NCI-H82 (cell line): Measurements from ENCODE around the gene VSTM4.

ENCODE experiments used
- DNase-seq: peaks from one replicate; lab custom pipeline; 2025; lab: John Stamatoyannopoulos, UW

Gene VSTM4

GRCh38 chr10:49091450-49092210, 23.7 kb downstream of the VSTM4 start:
- no peak for DNase-seq

- DNase-seq, result no peak
Observed at GRCh38 chr10:49090696-49091380, 24.5 kb downstream of the VSTM4 start.

DNA sequence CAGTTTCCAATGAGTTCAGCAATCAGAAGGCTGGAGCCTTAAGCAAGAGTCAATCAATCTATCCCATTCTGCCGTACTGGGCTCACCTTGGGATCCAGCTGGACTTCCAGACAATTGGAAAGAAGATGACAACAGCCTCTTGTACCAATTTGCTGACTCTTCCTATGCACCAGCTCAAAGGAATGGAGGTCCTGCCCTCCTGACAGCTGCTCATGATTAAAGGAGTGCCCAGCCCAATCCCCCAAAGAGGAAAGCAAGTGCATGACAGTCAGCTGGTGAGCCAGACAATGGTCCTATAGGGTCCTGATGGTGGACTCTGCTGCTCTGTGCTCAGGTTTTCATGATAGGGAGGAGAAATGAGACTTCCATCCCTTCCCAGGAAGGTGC, 25.1 kb downstream of the VSTM4 start:
- no peak for DNase-seq

DNA sequence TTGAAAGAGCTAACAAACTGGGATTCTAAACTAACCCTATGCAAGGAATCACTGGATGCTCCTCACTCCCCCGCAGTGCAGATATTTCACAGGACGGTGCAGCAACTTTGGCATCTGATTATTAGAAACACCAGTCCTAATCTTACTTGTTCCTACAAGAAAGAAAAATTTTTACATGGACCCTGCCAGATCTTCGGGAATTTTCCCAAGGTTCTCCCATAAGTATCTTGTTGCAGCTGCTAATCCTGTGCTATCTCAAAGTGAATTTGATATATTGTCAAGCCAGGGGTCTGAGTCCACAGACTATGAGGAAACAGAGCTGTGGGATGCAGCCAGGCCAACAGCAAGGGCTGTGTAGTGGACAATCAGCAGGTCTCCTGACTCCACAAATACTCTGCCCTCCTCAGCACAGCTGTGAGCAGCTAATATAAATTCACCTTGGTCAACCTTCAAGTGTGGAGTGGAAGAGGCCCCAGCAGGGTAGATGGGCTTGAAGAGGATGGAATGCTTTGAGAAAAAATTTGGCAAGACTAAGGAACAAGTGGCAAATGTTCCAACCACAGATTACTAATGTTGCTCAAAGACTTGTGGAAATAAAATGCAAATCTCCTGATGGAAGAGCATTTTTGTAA, 25.6 kb downstream of the VSTM4 start:
- DNase-seq, result no peak

GRCh38 chr10:49089152-49089551, 26.2 kb downstream of the VSTM4 start:
- DNase-seq, result no peak

GRCh38 chr10:49086889-49087288, 28.4 kb downstream of the VSTM4 start:
- DNase-seq, result no peak

DNA sequence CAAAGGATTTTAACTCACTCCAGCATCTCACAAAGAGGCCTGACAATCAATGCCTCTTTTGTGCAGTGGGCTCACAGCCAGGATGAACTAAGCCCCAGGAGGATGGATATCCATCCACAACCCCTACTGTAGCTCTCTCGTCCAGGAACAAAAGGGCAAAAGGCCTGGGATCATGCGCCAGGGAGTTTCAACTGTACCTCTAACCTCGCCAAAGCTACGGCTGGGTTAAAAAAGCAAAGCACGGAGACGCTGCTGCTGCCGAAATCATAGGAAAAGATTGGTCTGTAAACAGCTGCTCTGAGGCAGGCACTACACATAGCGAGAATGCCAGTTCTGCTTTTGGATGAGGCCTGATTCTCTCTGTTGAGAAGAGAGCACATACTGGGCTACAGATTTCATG, 32.1 kb downstream of the VSTM4 start:
- no peak for DNase-seq

DNA sequence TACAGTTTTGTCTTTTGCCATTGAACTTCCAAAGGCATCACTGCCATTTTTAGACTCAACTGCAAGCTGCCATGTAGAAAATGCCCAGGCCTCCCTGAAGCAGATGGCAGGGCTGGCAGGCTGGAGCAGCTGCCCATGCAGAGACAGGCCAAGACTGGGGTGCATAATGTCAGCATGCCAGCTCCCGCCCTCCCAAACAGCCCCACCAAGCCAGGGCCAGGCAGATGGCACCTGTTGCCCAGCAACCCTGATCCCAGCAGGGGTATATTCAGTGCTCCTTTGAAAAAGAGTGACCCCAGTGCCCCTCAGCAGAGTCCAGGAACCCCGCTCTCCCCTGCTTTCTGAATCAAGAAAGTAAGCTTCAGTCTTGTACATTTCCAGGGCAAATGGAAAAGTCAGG, 32.6 kb downstream of the VSTM4 start:
- no peak for DNase-seq

DNA sequence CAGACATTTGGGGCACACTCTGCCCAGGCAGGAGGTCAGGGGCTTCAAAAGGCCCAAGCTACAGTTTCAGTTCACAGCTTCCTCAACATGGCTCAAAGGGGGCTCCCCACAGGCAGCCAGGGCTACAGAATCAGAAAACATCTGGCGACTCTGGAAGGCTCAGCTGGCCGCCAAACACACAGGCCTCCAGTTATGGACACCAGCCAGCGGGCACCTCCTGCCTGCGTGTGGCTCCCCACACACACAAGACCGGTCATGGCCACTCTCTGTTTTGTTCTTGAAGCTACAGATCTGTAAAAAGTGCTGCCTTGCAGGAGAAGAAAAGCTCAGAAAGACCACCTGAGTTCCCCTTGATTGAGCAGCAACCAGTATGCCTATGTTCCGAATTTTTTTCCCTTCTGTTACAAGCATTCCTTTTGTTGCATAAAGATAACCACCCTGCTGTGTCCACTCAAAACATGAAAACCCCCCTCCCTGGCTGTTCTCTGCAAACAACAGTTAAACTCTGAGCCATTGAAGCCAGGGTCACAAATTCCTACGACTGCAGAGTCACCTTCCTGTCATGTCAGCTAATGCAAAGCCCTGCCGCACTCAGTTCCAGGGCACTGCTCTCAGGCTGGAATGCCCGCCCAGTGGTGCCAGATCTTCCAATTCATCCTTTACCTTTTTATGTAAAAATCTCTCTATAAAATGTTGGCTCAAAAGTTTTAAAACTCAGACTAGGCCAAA, 33.6 kb downstream of the VSTM4 start:
- no peak for DNase-seq

- DNase-seq, result no peak
Observed at GRCh38 chr10:49080965-49081364, 34.4 kb downstream of the VSTM4 start.

DNA sequence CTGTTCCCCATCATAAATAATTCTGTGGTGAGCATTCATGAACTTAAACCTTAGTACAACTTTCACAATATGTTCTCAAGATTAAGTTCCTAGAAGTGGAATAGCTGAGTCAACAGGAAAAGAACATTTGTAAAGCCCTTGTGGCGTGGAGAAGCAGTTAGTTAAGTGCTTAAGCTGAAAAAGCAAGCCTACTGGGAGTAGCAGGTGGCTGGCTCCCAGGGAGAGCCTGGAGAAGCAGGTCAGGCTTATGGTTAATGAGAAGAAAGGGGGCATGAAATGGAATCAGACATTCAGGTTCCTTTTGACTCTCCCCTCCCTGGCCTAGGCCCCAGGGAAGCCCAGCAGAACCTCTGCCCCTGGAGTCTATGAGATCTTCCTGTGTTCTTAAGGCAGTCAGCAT, 35.3 kb downstream of the VSTM4 start:
- DNase-seq, result no peak

- DNase-seq, result no peak
Observed at GRCh38 chr10:49079499-49079898, 35.8 kb downstream of the VSTM4 start.

GRCh38 chr10:49079072-49079471, 36.2 kb downstream of the VSTM4 start:
- no peak for DNase-seq

DNA sequence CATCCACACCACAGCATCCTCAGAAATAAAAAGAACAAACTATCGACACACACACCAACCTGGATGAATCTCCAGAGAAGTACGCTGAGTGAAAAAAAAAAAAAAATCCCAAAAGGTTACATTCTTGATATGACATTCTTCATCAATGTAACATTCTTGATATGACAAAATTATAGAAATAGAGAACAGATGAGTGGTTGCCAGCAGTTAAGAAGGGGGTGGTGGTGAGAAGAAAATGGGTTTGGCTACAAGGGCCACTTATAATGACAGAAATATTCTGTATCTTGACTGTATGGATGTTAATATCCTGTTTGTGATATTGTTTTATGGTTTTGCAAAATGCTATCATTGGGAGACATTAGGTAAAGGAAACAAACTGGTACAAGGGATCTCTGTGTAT, 36.9 kb downstream of the VSTM4 start:
- DNase-seq, result no peak

DNA sequence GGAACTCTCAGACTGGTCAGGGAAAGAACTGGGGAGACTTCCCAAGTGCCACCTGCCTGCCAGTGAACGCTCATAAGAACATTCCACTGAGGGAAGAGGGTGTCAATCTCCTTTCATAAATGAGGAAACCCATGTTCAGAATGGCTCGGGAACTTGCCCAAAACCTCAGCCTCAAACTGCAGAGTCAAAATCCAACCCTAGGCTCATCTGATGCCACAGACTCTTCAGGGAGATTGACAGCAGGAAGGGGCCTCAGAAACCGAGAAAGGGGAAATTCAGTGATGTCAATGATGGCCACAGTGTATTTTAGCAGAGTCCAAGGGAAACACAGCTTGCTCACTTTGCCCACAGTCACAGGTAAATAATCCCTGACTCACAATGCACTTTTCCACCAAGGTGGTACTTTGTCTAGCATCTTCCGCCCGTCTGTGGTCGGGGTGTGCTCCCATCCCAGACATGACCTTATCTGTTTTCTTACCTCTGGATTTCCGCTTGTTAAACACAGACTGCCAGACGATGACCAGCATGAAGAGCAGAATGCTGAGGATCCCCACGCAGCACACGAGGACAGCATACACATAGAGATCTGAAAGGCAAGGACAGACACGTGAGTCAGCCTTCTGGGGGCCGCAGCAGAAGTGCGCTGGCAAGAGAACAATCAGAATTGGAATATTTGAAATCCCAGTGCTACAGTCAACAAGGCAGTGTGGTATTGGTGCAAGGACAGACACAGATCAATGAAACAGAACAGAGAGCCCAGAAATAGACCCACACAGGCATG, 38.4 kb downstream of the VSTM4 start:
- DNase-seq, result no peak

DNA sequence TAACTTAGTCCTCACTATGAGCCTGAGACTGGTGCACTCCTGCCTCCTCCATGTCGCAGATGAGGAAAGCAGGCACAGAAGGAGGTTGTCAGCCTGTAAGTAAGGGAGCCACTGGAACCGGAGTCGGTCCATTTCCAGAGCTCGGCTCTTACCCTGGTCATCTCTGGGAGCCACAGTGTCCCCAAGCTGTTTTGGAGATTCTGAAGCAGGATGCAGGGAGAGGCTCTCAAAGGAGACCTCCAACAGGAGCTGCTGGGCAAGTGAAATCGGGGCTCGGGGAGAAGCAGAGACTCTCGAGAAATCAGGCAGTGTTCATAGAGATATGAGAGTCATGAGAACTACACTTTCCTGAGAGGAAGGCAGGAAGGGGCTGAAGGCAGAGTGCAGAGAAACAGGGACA, 39.0 kb downstream of the VSTM4 start:
- DNase-seq, result no peak

DNA sequence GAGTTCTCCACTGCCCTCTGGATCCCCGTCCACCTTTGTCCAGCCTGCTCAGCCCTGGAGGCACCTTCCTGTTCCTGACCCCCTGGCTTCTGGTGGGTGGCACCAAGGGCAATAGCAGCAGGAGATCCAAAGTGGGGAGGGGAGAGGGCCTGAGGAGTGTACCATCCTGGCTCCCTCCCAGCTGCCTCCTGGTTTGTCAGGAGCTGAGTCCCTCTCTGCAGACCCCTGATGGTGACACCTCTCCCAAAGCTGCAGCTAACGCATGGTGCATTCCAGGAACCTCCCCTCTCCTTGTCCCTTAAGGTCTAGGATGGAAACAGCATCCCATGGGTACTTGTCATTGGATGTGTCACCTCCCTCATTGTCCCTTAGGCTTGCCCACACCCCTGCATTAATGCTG, 39.6 kb downstream of the VSTM4 start:
- DNase-seq, result no peak

DNA sequence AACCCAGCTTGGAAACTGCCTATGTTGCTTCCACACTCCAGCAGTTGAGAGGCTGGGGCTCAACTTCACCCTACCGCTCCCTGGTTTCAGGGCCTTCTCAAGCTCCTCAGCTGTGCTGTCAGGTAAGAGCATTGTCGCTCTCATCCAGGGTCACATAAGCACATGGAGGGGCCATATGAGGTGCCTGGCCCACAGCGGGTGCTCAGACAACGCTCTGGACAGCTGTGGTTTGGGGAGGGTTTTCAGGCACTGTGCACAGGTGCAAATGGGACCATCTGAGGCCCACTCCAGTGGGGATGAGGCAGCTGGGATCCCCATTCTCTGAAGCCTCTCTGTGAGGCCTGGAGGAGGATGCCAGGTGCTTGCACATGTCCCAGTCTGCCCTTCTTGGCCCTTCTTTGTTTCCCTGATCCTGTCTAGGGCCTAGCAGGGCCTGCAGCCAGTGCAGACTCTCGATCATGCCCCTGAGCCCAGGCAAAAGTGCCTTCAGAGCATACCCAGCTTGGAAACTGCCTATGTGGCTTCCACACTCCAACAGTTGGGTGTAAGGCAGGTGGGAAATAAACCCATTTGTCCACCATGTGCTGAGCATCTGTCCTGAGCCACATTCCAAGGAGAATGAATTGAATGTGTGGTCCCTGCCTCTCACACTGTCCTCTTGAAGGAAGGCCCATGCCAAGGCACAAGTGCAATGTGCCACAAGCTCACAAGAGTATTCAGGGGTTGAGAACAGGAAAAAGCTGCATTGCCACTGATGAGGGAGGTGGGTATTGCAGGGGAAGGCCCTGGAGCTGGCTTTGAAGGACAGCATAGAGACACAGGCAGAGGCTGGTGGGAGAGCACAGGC, 40.3 kb downstream of the VSTM4 start:
- DNase-seq, result no peak

DNA sequence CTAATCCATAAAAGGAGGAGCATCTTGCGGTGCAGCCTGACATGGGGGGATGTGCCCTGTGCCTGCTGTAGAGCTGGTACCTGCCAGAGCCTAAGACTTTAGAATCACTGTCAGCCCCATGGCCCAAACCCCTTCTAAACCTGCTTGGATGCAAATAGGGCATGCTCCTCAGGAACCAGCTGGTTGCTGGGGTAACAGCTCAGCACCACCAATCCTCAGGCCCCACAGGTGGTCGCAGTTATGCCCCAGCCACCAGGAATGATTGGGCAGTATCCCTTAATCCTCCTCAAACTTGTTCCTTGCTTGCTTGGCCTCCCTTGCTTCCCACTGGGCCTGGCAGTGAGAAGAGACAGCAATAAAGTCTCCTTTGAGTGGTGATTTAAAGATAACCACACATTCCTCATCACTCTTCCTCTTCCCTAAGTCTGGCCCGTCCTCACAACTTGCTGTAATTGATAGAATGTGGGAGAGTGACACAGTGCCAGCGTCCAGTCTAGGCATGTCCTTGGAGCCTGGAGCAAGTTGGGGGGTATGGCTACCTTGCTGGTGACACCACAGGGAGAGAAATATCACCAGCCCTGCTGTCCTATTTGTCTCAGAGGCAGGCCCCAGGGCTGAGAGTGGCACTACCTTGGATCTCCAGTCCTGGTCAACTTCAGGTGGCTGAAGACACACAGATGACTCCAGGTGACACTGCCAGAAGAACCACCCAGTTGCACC, 43.0 kb downstream of the VSTM4 start:
- no peak for DNase-seq

- no peak for DNase-seq
Observed at GRCh38 chr10:49071160-49071761, 44.1 kb downstream of the VSTM4 start.
